ENCODE data around the gene NEK1. TPM values are rescaled to one million over a fixed set of nuclear protein-coding genes. Genes with fewer than 3 reads are reported as not detected.
"Not testable (repeated sequence)": the region's sequence is repeated elsewhere in the genome, so short reads cannot be mapped to it uniquely, and the experiment has no call there.

The NEK1 gene
- polyA plus RNA-seq, 3 donors: 2.1 to 10.0 (median 3.9) TPM

DNA sequence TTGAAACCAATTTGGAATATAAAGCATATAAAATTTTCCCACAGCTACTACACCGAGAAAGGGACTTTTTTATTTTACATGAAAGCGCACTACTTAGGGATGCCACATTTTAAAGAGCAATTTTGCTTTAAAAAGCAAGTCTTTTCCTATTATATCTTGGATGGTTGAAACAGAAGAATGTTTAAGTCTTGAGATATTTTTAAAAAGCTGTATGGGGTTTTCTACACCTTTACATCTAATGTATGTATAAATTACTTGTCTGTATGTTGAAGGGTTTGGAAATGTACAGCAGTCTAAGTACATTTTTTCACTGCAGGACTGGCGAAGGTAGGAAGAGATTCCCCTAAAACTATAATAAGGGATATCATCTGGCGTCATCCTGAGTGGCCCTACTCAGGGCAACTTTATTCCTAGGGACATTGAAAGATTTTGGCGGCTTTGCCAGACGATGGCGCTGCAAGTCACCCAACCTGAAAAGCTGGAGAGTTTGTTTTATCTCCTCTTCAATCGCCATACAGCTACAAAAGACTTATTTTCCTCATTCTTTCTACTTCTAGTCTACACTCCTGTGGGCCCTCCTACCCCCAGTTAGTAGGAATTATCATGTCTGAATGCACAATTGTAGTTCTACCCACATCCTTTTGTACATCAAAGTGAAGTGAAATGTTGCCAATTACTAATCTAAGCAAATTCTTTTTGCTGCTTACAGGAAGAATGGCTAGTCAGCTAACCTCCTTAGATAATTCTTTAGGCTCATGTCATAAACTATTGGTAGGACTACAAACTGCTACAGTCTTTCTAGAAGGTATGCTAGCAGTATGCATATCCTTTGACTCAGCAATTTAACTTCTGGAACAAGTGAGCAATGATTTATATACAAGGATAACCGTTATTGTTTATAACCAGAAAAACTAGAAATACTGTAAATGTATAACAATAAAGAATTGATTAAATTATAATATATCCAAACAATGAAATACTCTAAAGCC, 782 bp upstream of the NEK1 start:
- H3K27ac ChIP-seq (ENCODE audit: low read depth, low read length): no peak overlapping the region
- 2 to 4% (median 3%) methylated on average over 9 of the region's 9 CpGs for WGBS, 3 donors

- no peak overlapping the region for H3K27ac ChIP-seq (ENCODE audit: low read depth, low read length)
- WGBS, 3 donors: 16 to 58% (median 49%) methylated on average over 4 of the region's 4 CpGs
These were observed 1.2 kb downstream of the NEK1 start for GRCh38 chr4:169611157-169611556.

GRCh38 chr4:169604903-169605331, 7.5 kb downstream of the NEK1 start:
- no peak overlapping the region for H3K27ac ChIP-seq (ENCODE audit: low read depth, low read length)

GRCh38 chr4:169604131-169604900, 8.1 kb downstream of the NEK1 start:
- WGBS, 3 donors: 35 to 84% (median 43%) methylated on average over 1 of the region's 1 CpG
- H3K27ac ChIP-seq (ENCODE audit: low read depth, low read length): no peak overlapping the region

More at GRCh38 chr4:169604903-169605331, 7.5 kb downstream of the NEK1 start:
- WGBS, 3 donors: 83 to 90% (median 86%) methylated on average over 1 of the region's 1 CpG

- no peak overlapping the region for H3K27ac ChIP-seq (ENCODE audit: low read depth, low read length)
- 63 to 97% (median 91%) methylated on average over 2 of the region's 2 CpGs for WGBS, 3 donors
These were observed 9.1 kb downstream of the NEK1 start for GRCh38 chr4:169603312-169603711.

GRCh38 chr4:169601016-169601771, 11.2 kb downstream of the NEK1 start:
- no peak overlapping the region for H3K27ac ChIP-seq (ENCODE audit: low read depth, low read length)

DNA sequence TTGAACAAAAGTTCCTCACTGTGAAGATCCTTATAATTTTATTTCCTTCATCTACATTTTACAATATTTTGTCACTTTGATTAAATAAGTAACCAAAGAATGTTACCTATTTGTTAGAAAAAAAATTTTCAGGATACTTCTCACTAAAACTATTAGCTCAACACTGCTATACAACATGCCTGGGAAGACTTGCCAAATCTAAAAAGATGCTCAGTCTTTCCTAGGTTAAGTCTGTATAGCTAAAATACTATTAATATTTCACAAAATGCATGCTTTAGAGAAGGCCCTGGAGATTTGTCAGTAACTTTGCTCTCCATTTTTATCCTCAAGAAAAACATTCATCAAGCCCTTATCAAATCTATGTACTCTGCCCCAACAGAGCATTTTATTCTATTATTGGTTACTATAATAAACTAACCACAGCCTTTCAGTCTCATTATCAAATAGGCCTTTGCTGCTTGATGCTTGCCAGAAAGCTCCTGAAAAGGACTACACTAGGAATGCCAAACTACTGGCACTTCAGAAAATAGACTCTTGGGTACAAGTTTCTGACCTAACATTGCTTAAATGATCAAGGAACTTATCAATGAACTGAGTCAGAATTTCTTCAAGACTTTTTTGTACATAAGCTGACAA, 17.7 kb downstream of the NEK1 start:
- no peak overlapping the region for H3K27ac ChIP-seq (ENCODE audit: low read depth, low read length)

GRCh38 chr4:169593050-169593560, 19.3 kb downstream of the NEK1 start:
- no peak overlapping the region for H3K27ac ChIP-seq (ENCODE audit: low read depth, low read length)
- 90 to 100% (median 92%) methylated on average over 1 of the region's 1 CpG for WGBS, 3 donors

DNA sequence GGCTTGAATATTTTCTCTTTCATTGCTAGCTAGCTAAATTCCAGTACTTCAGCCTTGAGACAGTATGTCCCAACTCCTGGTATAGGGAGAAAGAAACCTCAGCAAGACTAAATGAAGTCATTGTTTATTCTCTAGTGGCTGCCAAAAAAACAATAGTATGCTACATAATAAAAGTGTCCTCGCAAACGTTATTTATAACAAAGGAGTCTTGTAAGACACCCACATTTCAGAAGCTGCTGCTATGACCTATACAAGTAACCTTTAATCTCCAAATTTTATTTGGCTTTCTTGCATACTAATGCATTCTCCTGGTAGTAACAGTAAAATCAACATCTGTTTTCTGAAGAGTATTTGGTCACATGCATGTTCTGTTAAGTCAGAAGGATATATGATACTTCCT, 28.8 kb downstream of the NEK1 start:
- WGBS, 3 donors: 48 to 52% (median 50%) methylated on average over 2 of the region's 2 CpGs
- H3K27ac ChIP-seq (ENCODE audit: low read depth, low read length): no peak overlapping the region

DNA sequence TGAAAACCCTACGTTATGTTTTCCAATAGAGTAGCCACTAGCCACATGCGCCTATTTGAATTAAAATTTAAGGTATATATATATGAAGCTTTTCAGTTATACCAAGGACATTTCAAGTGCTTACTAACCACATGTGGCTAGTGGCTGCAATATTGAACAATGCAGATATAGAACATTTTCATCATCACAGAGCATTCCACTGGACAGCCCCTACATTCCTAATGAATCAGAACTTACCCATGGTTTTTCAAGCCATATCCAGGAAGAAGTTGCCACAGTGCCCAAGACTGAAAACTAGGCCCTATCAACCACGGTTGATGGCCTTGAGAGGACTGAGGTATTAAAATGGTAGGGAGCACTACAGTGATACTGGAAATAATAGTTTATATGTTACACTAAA, 29.7 kb downstream of the NEK1 start:
- no peak overlapping the region for H3K27ac ChIP-seq (ENCODE audit: low read depth, low read length)
- WGBS, 3 donors: 92 to 100% (median 96%) methylated on average over 3 of the region's 3 CpGs

DNA sequence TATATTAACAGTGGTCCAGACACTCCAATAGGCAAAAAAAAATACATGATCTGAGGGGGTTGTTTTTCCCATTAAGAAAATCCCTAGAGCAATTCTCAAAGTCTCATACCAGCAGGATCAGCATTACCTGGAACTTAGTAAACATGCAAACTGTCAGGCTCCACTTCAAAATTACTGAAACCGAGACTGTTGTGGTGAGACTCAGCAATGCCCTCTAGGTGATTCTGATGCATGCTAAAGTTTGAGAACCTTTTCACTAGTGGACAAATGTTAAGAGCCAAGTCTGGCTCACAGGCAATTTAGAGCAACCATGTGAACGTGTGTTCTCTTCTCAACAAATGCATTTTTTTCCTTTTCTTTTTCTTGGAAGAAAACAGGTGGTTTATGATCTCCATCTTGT, 30.2 kb downstream of the NEK1 start:
- WGBS, 3 donors: 79 to 89% (median 80%) methylated on average over 2 of the region's 2 CpGs
- H3K27ac ChIP-seq (ENCODE audit: low read depth, low read length): no peak overlapping the region

- WGBS, 3 donors: 88 to 100% (median 96%) methylated on average over 1 of the region's 1 CpG
- H3K27ac ChIP-seq (ENCODE audit: low read depth, low read length): no peak overlapping the region
These were observed 38.5 kb downstream of the NEK1 start for GRCh38 chr4:169573889-169574288.

DNA sequence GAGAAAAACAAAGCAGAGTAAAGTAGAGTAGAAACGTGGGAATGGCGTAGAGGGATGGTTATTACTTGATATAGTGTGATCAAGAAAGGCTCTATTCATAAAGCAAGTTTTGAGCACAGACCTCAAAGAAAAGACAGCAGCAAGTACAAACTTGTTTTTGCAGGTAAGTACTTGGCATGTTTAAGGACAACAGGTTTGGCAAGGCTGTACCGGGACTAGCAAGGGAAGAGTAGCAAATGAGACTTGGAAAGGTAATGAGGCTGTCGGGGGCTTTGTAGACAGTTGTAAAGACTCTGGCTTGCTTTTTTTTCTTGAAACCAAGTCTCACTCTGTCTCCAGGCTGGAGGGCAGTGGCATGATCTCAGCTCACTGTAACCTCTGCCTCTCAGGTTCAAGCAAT, 40.9 kb downstream of the NEK1 start:
- 92 to 95% (median 95%) methylated on average over 4 of the region's 4 CpGs for WGBS, 3 donors
- H3K27ac ChIP-seq (ENCODE audit: low read depth, low read length): no peak overlapping the region

DNA sequence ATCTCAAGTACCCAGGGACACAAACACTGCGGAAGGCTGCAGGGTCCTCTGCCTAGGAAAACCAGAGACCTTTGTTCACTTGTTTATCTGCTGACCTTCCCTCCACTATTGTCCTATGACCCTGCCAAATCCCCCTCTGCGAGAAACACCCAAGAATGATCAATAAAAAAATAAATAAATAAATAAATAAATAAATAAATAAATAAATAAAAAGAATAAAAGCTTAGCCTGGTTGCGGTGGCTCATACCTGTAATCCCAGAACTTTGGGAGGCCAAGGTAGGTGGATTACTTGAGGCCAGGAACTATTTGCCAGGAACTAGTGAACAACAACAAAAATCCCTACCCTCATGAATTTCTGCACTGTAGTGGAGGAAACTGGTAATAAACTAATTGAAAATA, 41.4 kb downstream of the NEK1 start:
- WGBS, 3 donors: 82 to 100% (median 97%) methylated on average over 1 to 2 of the region's 3 CpGs

DNA sequence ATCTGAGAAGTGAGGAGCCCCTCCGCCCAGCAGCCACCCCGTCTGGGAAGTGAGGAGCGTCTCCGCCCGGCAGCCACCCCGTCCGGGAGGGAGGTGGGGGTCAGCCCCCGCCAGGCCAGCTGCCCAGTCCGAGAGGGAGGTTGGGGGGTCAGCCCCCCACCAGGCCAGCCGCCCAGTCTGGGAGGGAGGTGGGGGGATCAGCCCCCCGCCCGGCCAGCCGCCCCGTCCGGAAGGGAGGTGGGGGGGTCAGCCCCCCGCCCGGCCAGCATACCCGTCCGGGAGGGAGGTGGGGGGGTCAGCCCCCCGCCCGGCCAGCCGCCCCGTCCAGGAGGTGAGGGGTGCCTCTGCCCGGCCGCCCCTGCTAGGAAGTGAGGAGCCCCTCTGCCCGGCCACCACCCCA, 42.1 kb downstream of the NEK1 start:
- not testable (repeated sequence) for H3K27ac ChIP-seq (ENCODE audit: low read depth, low read length)
- 95 to 97% (median 96%) methylated on average over 8 to 23 of the region's 26 CpGs for WGBS, 3 donors

More for the DNA sequence above, 41.4 kb downstream of the NEK1 start:
- H3K27ac ChIP-seq (ENCODE audit: low read depth, low read length): not testable (repeated sequence)

DNA sequence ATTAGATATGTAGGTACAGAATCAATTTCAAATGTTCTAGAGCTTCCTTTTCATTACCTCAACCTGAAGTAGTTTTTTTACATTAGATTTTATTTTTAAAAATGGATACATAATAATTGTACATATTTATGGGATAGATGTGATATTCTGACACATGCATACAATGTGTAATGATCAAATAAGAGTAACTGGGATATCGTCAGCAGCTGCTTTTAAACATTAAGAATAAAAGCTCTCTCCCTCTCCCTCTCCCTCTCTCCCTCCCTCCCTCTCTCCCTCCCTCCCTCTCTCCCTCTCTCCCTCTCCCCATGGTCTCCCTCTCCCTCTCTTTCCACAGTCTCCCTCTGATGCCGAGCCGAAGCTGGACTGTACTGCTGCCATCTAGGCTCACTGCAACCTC, 43.2 kb downstream of the NEK1 start:
- WGBS, 3 donors: 90 to 99% (median 95%) methylated on average over 1 to 3 of the region's 3 CpGs
- not testable (repeated sequence) for H3K27ac ChIP-seq (ENCODE audit: low read depth, low read length)

GRCh38 chr4:169567916-169568315, 44.5 kb downstream of the NEK1 start:
- WGBS, 3 donors: 63 to 78% (median 65%) methylated on average over 4 of the region's 4 CpGs
- H3K27ac ChIP-seq (ENCODE audit: low read depth, low read length): no peak overlapping the region

Measured in adipose tissue (tissue), 3 donors.